AG08395 (cell line): Measurements from ENCODE around the gene CDH24.
"Not testable (repeated sequence)": the region's sequence is repeated elsewhere in the genome, so short reads cannot be mapped to it uniquely, and the experiment has no call there.

ENCODE experiments used
- DNase-seq: peaks from one replicate; pipeline ENCODE4 v3.0.0; 2012; ENCODE audit warnings: mixed read lengths, low spot score

CDH24 gene

GRCh38 chr14:23017091-23017490, 40.2 kb downstream of the CDH24 start:
- DNase-seq = no peak

- no peak for DNase-seq
These were observed 41.7 kb downstream of the CDH24 start for GRCh38 chr14:23015618-23016017.

- not testable (repeated sequence) for DNase-seq
These were observed 43.6 kb downstream of the CDH24 start for GRCh38 chr14:23013749-23014054.

- no peak for DNase-seq
These were observed 44.1 kb downstream of the CDH24 start for GRCh38 chr14:23013054-23013748.

- DNase-seq = peak; percentile 88
These were observed 47.2 kb downstream of the CDH24 start, which contains the start of gene C14orf93 for GRCh38 chr14:23009939-23010726. C14orf93 (minus strand) TSS chr14:23010143; CDS start chr14:22999023, 11,120 bp downstream.

GRCh38 chr14:23009483-23009938, 47.8 kb downstream of the CDH24 start:
- DNase-seq = no peak

- DNase-seq = no peak
These were observed 48.5 kb downstream of the CDH24 start for GRCh38 chr14:23008831-23009230.

- DNase-seq = peak; percentile 100
These were observed 50.5 kb downstream of the CDH24 start for GRCh38 chr14:23006544-23007419.

- DNase-seq = no peak
These were observed 51.2 kb downstream of the CDH24 start for GRCh38 chr14:23006188-23006534.

- DNase-seq = no peak
These were observed 51.7 kb downstream of the CDH24 start for GRCh38 chr14:23005451-23006187.

GRCh38 chr14:23004274-23004673, 53.0 kb downstream of the CDH24 start:
- DNase-seq = not testable (repeated sequence)

- DNase-seq = no peak
These were observed 54.7 kb downstream of the CDH24 start for GRCh38 chr14:23002592-23002991.

GRCh38 chr14:23000860-23001259, 56.5 kb downstream of the CDH24 start:
- no peak for DNase-seq

GRCh38 chr14:22998329-22999012, 58.8 kb downstream of the CDH24 start:
- no peak for DNase-seq

GRCh38 chr14:22997676-22998323, 59.5 kb downstream of the CDH24 start:
- DNase-seq = no peak
